H9 (cell line): ENCODE measurements around the gene HBS1L. TPM values are rescaled to one million over a fixed set of nuclear protein-coding genes. Genes with fewer than 3 reads are reported as not detected.

Source experiments
- DNase-seq: peaks from one replicate; pipeline ENCODE4 v3.0.0-alpha.2; 2017
- H2AFZ ChIP-seq: one replicate; pipeline ENCODE4 v1.6.1; 2013; ENCODE audit warnings: mild to moderate bottlenecking, low read length, control low read depth, moderate library complexity
- H2AK5ac ChIP-seq: 2 replicates; pipeline ENCODE4 v1.6.1; 2013; ENCODE audit warnings: low read length, control low read depth, mixed read lengths; ENCODE audit not compliant: insufficient read length
- H2BK120ac ChIP-seq: one replicate; pipeline ENCODE4 v1.6.1; 2013; ENCODE audit warnings: low read depth, mild to moderate bottlenecking, low read length, control low read depth, inconsistent platforms; ENCODE audit not compliant: poor library complexity, severe bottlenecking
- H2BK12ac ChIP-seq: 2 replicates; pipeline ENCODE4 v1.6.1; 2013; ENCODE audit warnings: low read length, control low read depth, mixed read lengths, low read depth; ENCODE audit not compliant: insufficient read length
- H2BK15ac ChIP-seq: 2 replicates; pipeline ENCODE4 v1.6.1; 2013; ENCODE audit warnings: low read depth, low read length, control low read depth
- H2BK20ac ChIP-seq: one replicate; pipeline ENCODE4 v1.6.1; 2013; ENCODE audit warnings: low read depth, mild to moderate bottlenecking, low read length, control low read depth, inconsistent platforms; ENCODE audit not compliant: poor library complexity, severe bottlenecking
- H2BK5ac ChIP-seq: 2 replicates; pipeline ENCODE4 v1.6.1; 2013; ENCODE audit warnings: low read length, control low read depth, mixed read lengths; ENCODE audit not compliant: insufficient read length
- H3K14ac ChIP-seq: 2 replicates; pipeline ENCODE4 v1.6.1; 2013; ENCODE audit warnings: low read length, control low read depth; ENCODE audit not compliant: insufficient read depth
- H3K18ac ChIP-seq: 2 replicates; pipeline ENCODE4 v1.6.1; 2013; ENCODE audit warnings: low read depth, mild to moderate bottlenecking, mixed read lengths, low read length, control low read depth; ENCODE audit not compliant: insufficient read length
- H3K23ac ChIP-seq: 2 replicates; pipeline ENCODE4 v1.6.1; 2013; ENCODE audit warnings: low read length, control low read depth, mixed read lengths, low read depth; ENCODE audit not compliant: insufficient read length
- H3K23me2 ChIP-seq: 2 replicates; pipeline ENCODE4 v1.6.1; 2013; ENCODE audit warnings: low read depth, mild to moderate bottlenecking, mixed read lengths, low read length, control low read depth; ENCODE audit not compliant: insufficient read length, poor library complexity, severe bottlenecking
- H3K27ac ChIP-seq: 2 replicates; pipeline ENCODE4 v1.5.1; 2013; ENCODE audit warnings: low read length, control low read depth, mixed read lengths, low read depth; ENCODE audit not compliant: insufficient read length
- H3K27me3 ChIP-seq: 2 replicates; pipeline ENCODE4 v1.6.1; 2013; ENCODE audit warnings: low read length, control low read depth, inconsistent platforms; ENCODE audit not compliant: insufficient read depth
- H3K4ac ChIP-seq: 2 replicates; pipeline ENCODE4 v1.6.1; 2013; ENCODE audit warnings: low read depth, mild to moderate bottlenecking, control low read depth, inconsistent platforms, low read length, moderate library complexity
- H3K4me1 ChIP-seq: 2 replicates; pipeline ENCODE4 v1.6.1; 2013; ENCODE audit warnings: low read length, control low read depth, inconsistent platforms; ENCODE audit not compliant: insufficient read depth
- H3K4me2 ChIP-seq: 2 replicates; pipeline ENCODE4 v1.6.1; 2013; ENCODE audit warnings: low read length, control low read depth, mixed read lengths; ENCODE audit not compliant: insufficient read length, insufficient read depth
- H3K56ac ChIP-seq: 2 replicates; pipeline ENCODE4 v1.6.1; 2013; ENCODE audit warnings: low read depth, mild to moderate bottlenecking, mixed read lengths, low read length, control low read depth; ENCODE audit not compliant: insufficient read length
- H3K79me1 ChIP-seq: 2 replicates; pipeline ENCODE4 v1.6.1; 2013; ENCODE audit warnings: low read depth, mild to moderate bottlenecking, moderate library complexity, low read length, control low read depth, inconsistent platforms; ENCODE audit not compliant: insufficient read depth, poor library complexity, severe bottlenecking
- H3K79me2 ChIP-seq: 2 replicates; pipeline ENCODE4 v1.6.1; 2013; ENCODE audit warnings: low read length, control low read depth, inconsistent platforms; ENCODE audit not compliant: insufficient read depth
- H3K9ac ChIP-seq: 2 replicates; pipeline ENCODE4 v1.6.1; 2013; ENCODE audit warnings: low read length, control low read depth, mixed read lengths; ENCODE audit not compliant: insufficient read length; ENCODE audit errors: extremely low read depth
- H3K9me3 ChIP-seq: one replicate; pipeline ENCODE4 v1.6.1; 2013; ENCODE audit warnings: low read depth, low read length, inconsistent platforms; ENCODE audit not compliant: control insufficient read depth
- H3T11ph ChIP-seq: one replicate; pipeline ENCODE4 v1.6.1; 2013; ENCODE audit warnings: mild to moderate bottlenecking, low read length, control low read depth, inconsistent platforms
- H4K20me1 ChIP-seq: one replicate; pipeline ENCODE4 v1.6.1; 2013; ENCODE audit not compliant: control insufficient read depth, insufficient read length, insufficient read depth
- H4K5ac ChIP-seq: 2 replicates; pipeline ENCODE4 v1.6.1; 2013; ENCODE audit warnings: low read depth, mild to moderate bottlenecking, mixed read lengths, low read length, control low read depth; ENCODE audit not compliant: insufficient read length
- H4K8ac ChIP-seq: replicated peaks from 2 replicates; pipeline ENCODE4 v1.6.1; 2013; ENCODE audit warnings: low read length, control low read depth, mixed read lengths, low read depth; ENCODE audit not compliant: insufficient read length
- H4K91ac ChIP-seq: 2 replicates; pipeline ENCODE4 v1.6.1; 2013; ENCODE audit warnings: low read depth, mild to moderate bottlenecking, moderate library complexity, mixed read lengths, low read length, control low read depth; ENCODE audit not compliant: insufficient read length
- H3K27ac Mint-ChIP-seq, 3 experiments: 2 replicates in 2 of 3; 3 replicates in 1 of 3; pipeline ENCODE4 v1.8.0; 2020 to 2021; ENCODE audit warnings: mixed read lengths in 3 of 3, mild to moderate bottlenecking in 1 of 3, moderate library complexity in 1 of 3
- H3K27me3 Mint-ChIP-seq: 2 replicates; pipeline ENCODE4 v1.8.0; 2021; ENCODE audit warnings: low read depth, mild to moderate bottlenecking, moderate library complexity, mixed read lengths
- H3K36me3 Mint-ChIP-seq, 3 experiments: 2 replicates in 2 of 3; 3 replicates in 1 of 3; pipeline ENCODE4 v1.8.0; 2020 to 2021; ENCODE audit warnings: low read depth in 3 of 3, mixed read lengths in 3 of 3; ENCODE audit not compliant: insufficient read depth in 1 of 3
- H3K4me1 Mint-ChIP-seq, 2 experiments: 2 replicates each; pipeline ENCODE4 v1.8.0; 2020; ENCODE audit warnings: mixed read lengths in 2 of 2
- H3K4me3 Mint-ChIP-seq, 2 experiments: 2 replicates in 1 of 2; 3 replicates in 1 of 2; pipeline ENCODE4 v1.8.0; 2020 to 2021; ENCODE audit warnings: mild to moderate bottlenecking in 2 of 2, mixed read lengths in 2 of 2, moderate library complexity in 1 of 2
- H3K9me3 Mint-ChIP-seq, 2 experiments: 2 replicates in 1 of 2; 3 replicates in 1 of 2; pipeline ENCODE4 v1.8.0; 2020; ENCODE audit warnings: mild to moderate bottlenecking in 2 of 2, mixed read lengths in 2 of 2, moderate library complexity in 1 of 2
- WGBS: extraction: QIAGEN DNeasy Blood & Tissue Kit; methylation state at CpG from one replicate; pipeline ENCODE4 v1.1.7; 2013; ENCODE audit warnings: missing lambda C conversion rate, low lambda C conversion rate, mixed read lengths; ENCODE audit not compliant: insufficient read length; ENCODE audit errors: extremely low coverage; 5-methylcytosine and 5-hydroxymethylcytosine counted together
- total RNA-seq: library from RNA; stranded (reverse); gene quantifications from 2 replicates; pipeline ENCODE4 v1.2.1, GENCODE V29; 2021
- TF ChIP-seq, protein P1 (sequence below): fragments of 200-600 bp; sonication (generic); conservative IDR thresholded peaks from 3 replicates; pipeline ENCODE4 v1.8.0; 2021; ENCODE audit warnings: antibody characterized with exemption, mild to moderate bottlenecking

HBS1L gene
- total RNA-seq, 1 experiment from 2014 or later, result 110 TPM

DNA sequence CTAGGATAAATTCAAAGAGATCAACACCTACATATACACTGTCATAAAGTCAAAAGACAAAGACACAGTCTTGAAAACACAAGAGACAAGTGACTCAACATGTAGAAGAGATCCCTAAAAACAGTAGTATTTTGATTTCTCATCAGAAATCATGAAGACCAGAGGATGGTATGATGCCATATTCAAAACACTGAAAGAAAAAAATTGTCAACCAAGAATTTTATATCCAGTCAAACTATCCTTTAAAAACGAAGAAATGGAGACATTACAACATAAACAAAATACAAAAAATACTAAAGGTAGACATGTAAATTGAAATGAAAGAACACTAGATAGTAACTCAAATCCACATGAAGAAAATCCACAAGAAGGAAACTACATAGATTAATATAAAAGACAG lies 27.3 kb upstream of the HBS1L start:
- no CpG with 5 or more reads among the region's 1 CpG for WGBS
- H3K27me3 ChIP-seq, result no peaks in the 10 kb centered on the region
- H3K18ac ChIP-seq, result no peak overlapping the region
- no peaks in the 10 kb centered on the region for H3K27me3 Mint-ChIP-seq
- H3K79me1 ChIP-seq, result no peaks in the 10 kb centered on the region
- H4K8ac ChIP-seq, result no peak overlapping the region
- H3K23me2 ChIP-seq, result no peaks in the 10 kb centered on the region
- H2BK120ac ChIP-seq, result no peak overlapping the region
- no peak overlapping the region for H3K27ac ChIP-seq
- H3T11ph ChIP-seq, result no peak overlapping the region
- H2BK15ac ChIP-seq, result no peak overlapping the region
- H3K4ac ChIP-seq, result no peak overlapping the region
- peaks cover 11% of the 10 kb centered on the region in 2 experiments for H3K9me3 Mint-ChIP-seq
- H4K20me1 ChIP-seq, result no peaks in the 10 kb centered on the region
- no peaks in the 10 kb centered on the region for H3K79me2 ChIP-seq
- no peak overlapping the region for H3K56ac ChIP-seq
- no peaks in the 10 kb centered on the region for H3K4me1 ChIP-seq
- H2AFZ ChIP-seq, result no peak overlapping the region
- no peak overlapping the region for H2BK5ac ChIP-seq
- no peaks in the 10 kb centered on the region for H3K9me3 ChIP-seq
- no peak overlapping the region for H2BK20ac ChIP-seq
- H4K5ac ChIP-seq, result no peak overlapping the region
- H3K4me2 ChIP-seq, result no peak overlapping the region
- DNase-seq, result no peak
- no peak overlapping the region for H4K91ac ChIP-seq
- H3K36me3 Mint-ChIP-seq, result peaks cover 0 to 13% (median 4%) of the 10 kb centered on the region in 3 experiments; a peak in 4 of 7 replicates
- H3K9ac ChIP-seq, result no peak overlapping the region
- H2AK5ac ChIP-seq, result no peak overlapping the region
- no peak overlapping the region for H3K27ac Mint-ChIP-seq
- no peak overlapping the region for H2BK12ac ChIP-seq
- no peak overlapping the region for H3K4me3 Mint-ChIP-seq
- H3K4me1 Mint-ChIP-seq, result peaks cover 4 to 19% of the 10 kb centered on the region in 2 experiments; a peak in 3 of 4 replicates
- no peak overlapping the region for H3K14ac ChIP-seq
- TF ChIP-seq, protein P1, sequence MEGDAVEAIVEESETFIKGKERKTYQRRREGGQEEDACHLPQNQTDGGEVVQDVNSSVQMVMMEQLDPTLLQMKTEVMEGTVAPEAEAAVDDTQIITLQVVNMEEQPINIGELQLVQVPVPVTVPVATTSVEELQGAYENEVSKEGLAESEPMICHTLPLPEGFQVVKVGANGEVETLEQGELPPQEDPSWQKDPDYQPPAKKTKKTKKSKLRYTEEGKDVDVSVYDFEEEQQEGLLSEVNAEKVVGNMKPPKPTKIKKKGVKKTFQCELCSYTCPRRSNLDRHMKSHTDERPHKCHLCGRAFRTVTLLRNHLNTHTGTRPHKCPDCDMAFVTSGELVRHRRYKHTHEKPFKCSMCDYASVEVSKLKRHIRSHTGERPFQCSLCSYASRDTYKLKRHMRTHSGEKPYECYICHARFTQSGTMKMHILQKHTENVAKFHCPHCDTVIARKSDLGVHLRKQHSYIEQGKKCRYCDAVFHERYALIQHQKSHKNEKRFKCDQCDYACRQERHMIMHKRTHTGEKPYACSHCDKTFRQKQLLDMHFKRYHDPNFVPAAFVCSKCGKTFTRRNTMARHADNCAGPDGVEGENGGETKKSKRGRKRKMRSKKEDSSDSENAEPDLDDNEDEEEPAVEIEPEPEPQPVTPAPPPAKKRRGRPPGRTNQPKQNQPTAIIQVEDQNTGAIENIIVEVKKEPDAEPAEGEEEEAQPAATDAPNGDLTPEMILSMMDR, result no peak
- H3K23ac ChIP-seq, result no peak overlapping the region
